Neutrophil (primary cell): ENCODE results near the gene SSH2.
"Not testable (repeated sequence)": the region's sequence is repeated elsewhere in the genome, so short reads cannot be mapped to it uniquely, and the experiment has no call there.

Source experiments
- H3K27ac ChIP-seq: fragments of 200-600 bp; sonication (generic); 2 replicates; pipeline ENCODE4 v1.5.1; 2016; ENCODE audit warnings: mild to moderate bottlenecking, moderate library complexity
- H3K27me3 ChIP-seq: fragments of 200-600 bp; sonication (generic); 2 replicates; pipeline ENCODE4 v1.6.0; 2016; ENCODE audit warnings: mild to moderate bottlenecking
- H3K36me3 ChIP-seq: fragments of 200-600 bp; sonication (generic); 2 replicates; pipeline ENCODE4 v1.5.1; 2017
- H3K4me1 ChIP-seq, 2 experiments: fragments of 200-600 bp in 1 of 2; sonication (generic) in 1 of 2; 1 replicate in 1 of 2; 2 replicates in 1 of 2; pipeline versions ENCODE4 v1.5.1 to v1.6.1; 2013 to 2016; ENCODE audit warnings: low read depth in 1 of 2, low read length in 1 of 2, mild to moderate bottlenecking in 1 of 2, moderate library complexity in 1 of 2; ENCODE audit not compliant: control insufficient read depth in 1 of 2, insufficient read depth in 1 of 2
- H3K4me3 ChIP-seq, 2 experiments: fragments of 200-600 bp in 1 of 2; sonication (generic) in 1 of 2; 1 replicate in 1 of 2; 2 replicates in 1 of 2; pipeline ENCODE4 v1.5.1; 2013 to 2016; ENCODE audit warnings: low read depth in 1 of 2, low read length in 1 of 2, mild to moderate bottlenecking in 1 of 2, moderate library complexity in 1 of 2
- H3K9me3 ChIP-seq: fragments of 200-600 bp; sonication (generic); 2 replicates; pipeline ENCODE4 v1.5.1; 2016
- TF ChIP-seq, protein P1 (sequence below): fragments of 200-600 bp; sonication (generic); IDR thresholded peaks from 2 replicates; pipeline ENCODE4 v1.5.1; 2016; ENCODE audit warnings: antibody characterized with exemption

SSH2 gene

DNA sequence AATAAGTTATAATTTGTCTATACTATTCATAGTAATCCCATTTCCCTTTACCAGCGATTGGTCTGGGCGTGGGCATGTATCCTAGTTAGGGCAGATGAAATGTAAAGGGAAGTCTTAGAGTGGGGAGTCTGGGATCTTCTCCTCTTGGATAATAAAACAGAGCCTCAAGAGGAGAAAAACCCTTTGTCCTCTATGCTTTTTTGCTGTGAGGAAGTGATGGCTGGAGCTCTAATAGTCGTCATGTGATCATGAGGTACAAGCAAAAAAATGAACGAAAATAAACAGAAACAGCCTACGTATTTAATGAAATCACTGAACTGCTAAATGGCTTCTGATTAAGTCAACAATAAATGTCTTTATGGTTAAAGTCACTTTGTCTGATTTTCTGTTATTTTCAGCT lies 38.2 kb upstream of the SSH2 start:
- no peak overlapping the region for H3K27ac ChIP-seq
- TF ChIP-seq, protein P1, sequence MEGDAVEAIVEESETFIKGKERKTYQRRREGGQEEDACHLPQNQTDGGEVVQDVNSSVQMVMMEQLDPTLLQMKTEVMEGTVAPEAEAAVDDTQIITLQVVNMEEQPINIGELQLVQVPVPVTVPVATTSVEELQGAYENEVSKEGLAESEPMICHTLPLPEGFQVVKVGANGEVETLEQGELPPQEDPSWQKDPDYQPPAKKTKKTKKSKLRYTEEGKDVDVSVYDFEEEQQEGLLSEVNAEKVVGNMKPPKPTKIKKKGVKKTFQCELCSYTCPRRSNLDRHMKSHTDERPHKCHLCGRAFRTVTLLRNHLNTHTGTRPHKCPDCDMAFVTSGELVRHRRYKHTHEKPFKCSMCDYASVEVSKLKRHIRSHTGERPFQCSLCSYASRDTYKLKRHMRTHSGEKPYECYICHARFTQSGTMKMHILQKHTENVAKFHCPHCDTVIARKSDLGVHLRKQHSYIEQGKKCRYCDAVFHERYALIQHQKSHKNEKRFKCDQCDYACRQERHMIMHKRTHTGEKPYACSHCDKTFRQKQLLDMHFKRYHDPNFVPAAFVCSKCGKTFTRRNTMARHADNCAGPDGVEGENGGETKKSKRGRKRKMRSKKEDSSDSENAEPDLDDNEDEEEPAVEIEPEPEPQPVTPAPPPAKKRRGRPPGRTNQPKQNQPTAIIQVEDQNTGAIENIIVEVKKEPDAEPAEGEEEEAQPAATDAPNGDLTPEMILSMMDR, result no peak

DNA sequence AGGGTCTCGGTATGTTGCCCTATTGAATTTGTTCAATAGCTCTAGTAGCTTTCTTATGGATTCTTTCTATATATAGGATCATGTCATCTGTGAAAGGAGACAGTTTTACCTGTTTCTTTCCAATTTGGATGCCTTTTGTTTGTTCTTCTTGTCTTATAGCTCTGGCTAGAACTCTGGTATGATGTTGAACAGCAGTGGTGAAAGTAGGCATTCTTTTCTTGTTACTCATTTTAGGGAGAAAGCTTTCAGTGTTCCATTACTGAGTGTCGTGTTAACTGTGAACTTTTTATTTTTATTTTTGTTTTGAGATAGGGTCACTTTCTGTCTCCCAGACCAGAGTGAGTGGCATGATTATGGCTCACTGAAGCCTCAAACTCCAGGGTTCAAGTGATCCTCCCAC lies 32.6 kb upstream of the SSH2 start:
- Histone ChIP-seq H3K4me3 (no peak overlapping the region), H3K9me3 (no peaks in the 10 kb centered on the region), H3K4me1 (no peaks in the 10 kb centered on the region), H3K27ac (no peak overlapping the region), H3K27me3 (no peaks in the 10 kb centered on the region), H3K36me3 (no peaks in the 10 kb centered on the region)
- TF ChIP-seq, protein P1, result no peak

More for the DNA sequence above, 38.2 kb upstream of the SSH2 start:
- H3K4me3 ChIP-seq, result no peak overlapping the region
- no peaks in the 10 kb centered on the region for H3K36me3 ChIP-seq
- H3K27me3 ChIP-seq, result no peaks in the 10 kb centered on the region
- no peaks in the 10 kb centered on the region for H3K4me1 ChIP-seq
- no peaks in the 10 kb centered on the region for H3K9me3 ChIP-seq

GRCh38 chr17:29959658-29960337 lies 29.8 kb upstream of the SSH2 start:
- H3K27me3 ChIP-seq, result no peaks in the 10 kb centered on the region
- H3K27ac ChIP-seq, result no peak overlapping the region
- no peak overlapping the region for H3K4me3 ChIP-seq
- TF ChIP-seq, protein P1, result no peak
- no peaks in the 10 kb centered on the region for H3K36me3 ChIP-seq
- H3K4me1 ChIP-seq, result peaks cover 8 to 12% of the 10 kb centered on the region in 2 experiments
- H3K9me3 ChIP-seq, result no peaks in the 10 kb centered on the region

DNA sequence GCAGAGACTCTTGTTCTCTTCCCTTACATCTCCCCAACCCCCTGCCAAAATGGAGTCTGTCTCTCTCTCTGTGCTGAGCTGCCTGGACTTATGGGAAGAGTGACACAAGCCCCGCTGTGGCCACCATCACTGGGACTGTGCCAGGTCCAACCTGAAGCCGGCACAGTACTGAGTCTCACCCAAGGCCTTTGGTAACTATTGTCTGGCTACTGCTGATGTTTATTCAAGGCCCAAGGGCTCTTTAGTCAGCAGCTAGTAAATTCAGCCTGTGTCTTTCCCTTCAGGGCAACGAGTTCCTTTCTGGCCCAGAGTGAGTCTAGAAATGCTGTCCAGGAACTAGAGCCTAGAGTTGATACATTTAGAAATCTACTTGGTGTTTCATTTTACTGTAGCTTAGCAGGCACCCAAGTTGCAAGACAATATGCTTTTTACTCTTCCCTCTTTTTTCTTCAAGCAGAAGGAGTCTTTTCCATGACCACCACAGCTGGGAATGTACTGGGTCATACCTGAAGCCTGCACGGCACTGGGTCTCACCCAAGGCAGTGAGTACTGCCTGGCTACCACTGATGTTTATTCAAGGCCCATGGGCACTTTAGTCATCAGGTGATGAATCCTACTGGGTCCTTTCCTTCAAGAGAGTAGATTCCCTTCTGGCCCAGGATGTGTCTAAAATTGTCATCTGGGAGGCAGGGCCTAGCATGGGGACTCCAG lies 29.1 kb upstream of the SSH2 start:
- H3K4me1 ChIP-seq, result peaks cover 8 to 12% of the 10 kb centered on the region in 2 experiments
- no peak overlapping the region for H3K4me3 ChIP-seq
- TF ChIP-seq, protein P1, result no peak
- H3K36me3 ChIP-seq, result no peaks in the 10 kb centered on the region
- no peaks in the 10 kb centered on the region for H3K27me3 ChIP-seq
- H3K27ac ChIP-seq, result no peak overlapping the region
- H3K9me3 ChIP-seq, result no peaks in the 10 kb centered on the region

DNA sequence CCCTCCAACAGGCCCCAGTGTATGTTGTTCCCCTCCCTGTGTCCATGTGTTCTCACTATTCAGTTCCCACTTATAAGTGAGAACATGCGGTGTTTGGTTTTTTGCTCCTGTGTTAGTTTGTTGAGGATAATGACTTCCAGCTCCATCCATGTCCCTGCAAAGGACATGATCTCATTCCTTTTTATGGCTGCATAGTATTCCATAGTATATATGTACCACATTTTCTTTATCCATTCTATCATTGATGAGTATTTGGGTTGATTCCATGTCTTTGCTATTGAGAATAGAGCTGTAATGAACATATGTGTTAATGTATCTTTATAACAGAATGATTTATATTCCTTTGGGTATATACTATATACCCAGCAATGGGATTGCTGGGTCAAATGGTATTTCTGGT lies 27.5 kb upstream of the SSH2 start:
- not testable (repeated sequence) for H3K27ac ChIP-seq, H3K27me3 ChIP-seq, H3K36me3 ChIP-seq, H3K9me3 ChIP-seq, H3K4me3 ChIP-seq
- peaks cover 8 to 12% of the 10 kb centered on the region in 2 experiments for H3K4me1 ChIP-seq

GRCh38 chr17:29956225-29956624 lies 26.2 kb upstream of the SSH2 start:
- no peaks in the 10 kb centered on the region for H3K27me3 ChIP-seq
- peaks cover 8 to 12% of the 10 kb centered on the region in 2 experiments for H3K4me1 ChIP-seq
- no peak overlapping the region for H3K4me3 ChIP-seq
- H3K9me3 ChIP-seq, result no peaks in the 10 kb centered on the region
- TF ChIP-seq, protein P1, result no peak
- peak overlapping the region; percentile 66 for H3K27ac ChIP-seq
- no peaks in the 10 kb centered on the region for H3K36me3 ChIP-seq
